Mammary epithelial cell (primary cell): Measurements from ENCODE around the gene GFRA4.

Experiments used
- CTCF ChIP-seq, 2 donors: IDR thresholded peaks in 1 of 2; conservative IDR thresholded peaks in 1 of 2; 2 replicates each; pipeline ENCODE4 v1.5.1; 2011 to 2012; ENCODE audit warnings: inconsistent platforms in 2 of 2, low read length in 2 of 2, mild to moderate bottlenecking in 2 of 2, control low read depth in 1 of 2, low read depth in 1 of 2; ENCODE audit not compliant: insufficient read depth in 1 of 2; ENCODE audit errors: extremely low read depth in 1 of 2
- EZH2 ChIP-seq: IDR thresholded peaks from 2 replicates; pipeline ENCODE4 v1.6.1; 2012; ENCODE audit warnings: low read length, inconsistent platforms, borderline replicate concordance

- TF ChIP-seq CTCF (conservative IDR thresholded peaks at IDR 0.05 in 1 of 2, IDR thresholded peaks at IDR 0.05 in 1 of 2; ENCODE audit: extremely low read depth in 1 of 2, insufficient read depth in 1 of 2, low read depth in 1 of 2, low read length in 2 of 2): no peak
- no peak for TF ChIP-seq EZH2
Observed at GRCh38 chr20:3704087-3704486, 40.9 kb upstream of the GFRA4 start.
